IPS-18a (cell line): ENCODE results near the gene TDRD12.
"Not testable (repeated sequence)": the region's sequence is repeated elsewhere in the genome, so short reads cannot be mapped to it uniquely, and the experiment has no call there.

Experiments
- H3K27ac ChIP-seq: one replicate; pipeline ENCODE4 v1.5.1; 2013; ENCODE audit warnings: low read length
- H3K27me3 ChIP-seq: one replicate; pipeline ENCODE4 v1.6.1; 2013; ENCODE audit warnings: mild to moderate bottlenecking, low read length; ENCODE audit not compliant: control insufficient read depth, insufficient read depth
- H3K36me3 ChIP-seq: one replicate; pipeline ENCODE4 v1.6.1; 2013; ENCODE audit warnings: low read depth, low read length; ENCODE audit not compliant: control insufficient read depth
- H3K4me1 ChIP-seq: one replicate; pipeline ENCODE4 v1.6.1; 2013; ENCODE audit warnings: low read depth, low read length; ENCODE audit not compliant: control insufficient read depth
- H3K4me3 ChIP-seq: one replicate; pipeline ENCODE4 v1.5.1; 2013; ENCODE audit warnings: low read length
- H3K9ac ChIP-seq: one replicate; pipeline ENCODE4 v1.6.1; 2013; ENCODE audit warnings: mild to moderate bottlenecking, low read length, moderate library complexity
- H3K9me3 ChIP-seq: one replicate; pipeline ENCODE4 v1.6.1; 2013; ENCODE audit warnings: low read depth, low read length; ENCODE audit not compliant: control insufficient read depth

The TDRD12 gene

GRCh38 chr19:32695506-32695905 lies 24.1 kb upstream of the TDRD12 start:
- H3K27me3 ChIP-seq, result peaks cover 23% of the 10 kb centered on the region
- H3K4me3 ChIP-seq, H3K9ac ChIP-seq, H3K27ac ChIP-seq, H3K9me3 ChIP-seq, H3K4me1 ChIP-seq, H3K36me3 ChIP-seq: not testable (repeated sequence)

DNA sequence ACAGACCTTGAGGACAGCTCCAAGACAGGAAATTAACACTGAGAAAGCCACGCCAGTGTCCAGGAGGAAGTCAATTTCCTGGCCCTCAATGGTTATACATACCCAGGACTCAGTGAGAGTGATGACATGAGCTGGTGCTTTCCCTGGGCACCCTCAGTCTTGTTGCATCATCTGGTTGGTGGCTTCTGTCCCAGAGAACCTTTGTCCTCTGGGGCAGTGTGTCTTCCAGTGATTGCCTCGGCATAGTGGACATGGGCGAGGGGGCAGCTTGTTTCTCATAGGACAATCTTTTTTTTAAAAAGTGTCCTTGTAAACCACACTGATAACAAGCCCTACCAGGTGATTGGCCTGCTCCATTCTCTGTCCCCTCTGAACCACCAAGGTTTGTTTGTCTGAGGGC lies 22.8 kb upstream of the TDRD12 start:
- H3K36me3 ChIP-seq, H3K9ac ChIP-seq, H3K4me1 ChIP-seq, H3K27ac ChIP-seq, H3K9me3 ChIP-seq, H3K4me3 ChIP-seq: not testable (repeated sequence)
- H3K27me3 ChIP-seq, result peaks cover 12% of the 10 kb centered on the region

- H3K4me3 ChIP-seq, H3K9ac ChIP-seq, H3K4me1 ChIP-seq, H3K36me3 ChIP-seq, H3K9me3 ChIP-seq, H3K27ac ChIP-seq, H3K27me3 ChIP-seq: not testable (repeated sequence)
Measured at GRCh38 chr19:32700129-32700528, 19.4 kb upstream of the TDRD12 start.

GRCh38 chr19:32702010-32702409 lies 17.6 kb upstream of the TDRD12 start:
- H3K4me1 ChIP-seq, result peaks cover 7% of the 10 kb centered on the region
- H3K9me3 ChIP-seq, result peaks cover 3% of the 10 kb centered on the region
- no peak overlapping the region for H3K4me3 ChIP-seq
- H3K9ac ChIP-seq, result no peak overlapping the region
- no peaks in the 10 kb centered on the region for H3K27me3 ChIP-seq
- no peaks in the 10 kb centered on the region for H3K36me3 ChIP-seq
- H3K27ac ChIP-seq, result no peak overlapping the region

GRCh38 chr19:32704006-32704405 lies 15.6 kb upstream of the TDRD12 start:
- not testable (repeated sequence) for H3K27me3 ChIP-seq, H3K36me3 ChIP-seq, H3K4me3 ChIP-seq, H3K9ac ChIP-seq, H3K27ac ChIP-seq, H3K4me1 ChIP-seq, H3K9me3 ChIP-seq

GRCh38 chr19:32708457-32708856 lies 11.1 kb upstream of the TDRD12 start:
- Histone ChIP-seq H3K9ac (no peak overlapping the region), H3K27me3 (no peaks in the 10 kb centered on the region), H3K4me1 (no peaks in the 10 kb centered on the region), H3K36me3 (no peaks in the 10 kb centered on the region), H3K27ac (no peak overlapping the region), H3K9me3 (peaks cover 3% of the 10 kb centered on the region), H3K4me3 (no peak overlapping the region)

GRCh38 chr19:32709032-32709431 lies 10.5 kb upstream of the TDRD12 start:
- Histone ChIP-seq H3K4me3 (no peak overlapping the region), H3K9me3 (no peaks in the 10 kb centered on the region), H3K9ac (no peak overlapping the region), H3K36me3 (no peaks in the 10 kb centered on the region), H3K27me3 (no peaks in the 10 kb centered on the region), H3K27ac (no peak overlapping the region), H3K4me1 (no peaks in the 10 kb centered on the region)

- Histone ChIP-seq H3K4me1 (no peaks in the 10 kb centered on the region), H3K36me3 (no peaks in the 10 kb centered on the region), H3K9ac (no peak overlapping the region), H3K27ac (no peak overlapping the region), H3K27me3 (no peaks in the 10 kb centered on the region), H3K9me3 (no peaks in the 10 kb centered on the region), H3K4me3 (no peak overlapping the region)
Measured at GRCh38 chr19:32711747-32712146, 7.8 kb upstream of the TDRD12 start.

GRCh38 chr19:32716203-32716602 lies 3.4 kb upstream of the TDRD12 start:
- not testable (repeated sequence) for H3K27me3 ChIP-seq, H3K4me1 ChIP-seq, H3K36me3 ChIP-seq, H3K27ac ChIP-seq, H3K9me3 ChIP-seq, H3K4me3 ChIP-seq, H3K9ac ChIP-seq

DNA sequence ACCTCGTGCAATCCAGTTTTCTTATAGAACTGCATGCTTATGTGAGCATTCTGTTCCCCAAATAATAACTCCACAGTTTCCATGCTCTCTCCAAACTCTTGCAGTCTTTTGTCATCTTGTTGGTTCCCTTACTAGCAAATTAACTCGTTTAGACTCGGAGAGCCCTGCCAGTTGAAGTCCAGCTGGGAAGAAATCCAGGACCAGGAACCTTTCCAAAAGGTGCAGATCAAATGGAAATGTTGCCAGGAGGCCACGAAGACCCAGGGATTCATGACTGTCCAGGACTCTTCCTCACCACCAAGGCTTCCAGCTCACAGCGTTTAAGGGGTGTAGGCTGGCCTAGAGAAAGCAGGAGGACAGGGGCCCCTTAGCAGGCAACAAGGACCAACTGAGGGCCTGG lies 2.1 kb upstream of the TDRD12 start:
- Histone ChIP-seq H3K27ac (no peak overlapping the region), H3K9me3 (no peaks in the 10 kb centered on the region), H3K4me3 (no peak overlapping the region), H3K36me3 (no peaks in the 10 kb centered on the region), H3K27me3 (no peaks in the 10 kb centered on the region), H3K4me1 (peaks cover 5% of the 10 kb centered on the region), H3K9ac (no peak overlapping the region)

DNA sequence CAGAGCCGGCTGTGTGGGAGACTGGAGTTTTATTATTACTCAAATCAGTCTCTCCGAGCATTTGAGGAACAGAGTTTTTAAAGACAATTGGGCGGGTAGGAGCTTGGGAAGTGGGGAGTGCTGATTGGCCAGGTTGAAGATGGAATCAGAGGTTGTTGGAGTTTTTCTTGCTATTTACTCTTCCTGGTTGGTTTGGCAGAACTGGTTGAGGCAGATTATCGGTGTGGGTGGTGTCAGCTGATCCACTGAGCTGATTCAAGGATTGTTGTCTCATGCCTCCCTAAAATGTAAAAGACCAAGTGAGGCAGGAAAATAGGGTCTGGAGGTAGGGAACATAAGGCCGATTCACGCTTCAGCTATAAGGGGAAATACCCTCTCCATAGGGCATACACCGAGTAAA lies 1.3 kb upstream of the TDRD12 start:
- H3K4me3 ChIP-seq, result no peak overlapping the region
- H3K27ac ChIP-seq, result no peak overlapping the region
- H3K27me3 ChIP-seq, result no peaks in the 10 kb centered on the region
- no peak overlapping the region for H3K9ac ChIP-seq
- H3K36me3 ChIP-seq, result no peaks in the 10 kb centered on the region
- H3K9me3 ChIP-seq, result no peaks in the 10 kb centered on the region
- H3K4me1 ChIP-seq, result peaks cover 5% of the 10 kb centered on the region

DNA sequence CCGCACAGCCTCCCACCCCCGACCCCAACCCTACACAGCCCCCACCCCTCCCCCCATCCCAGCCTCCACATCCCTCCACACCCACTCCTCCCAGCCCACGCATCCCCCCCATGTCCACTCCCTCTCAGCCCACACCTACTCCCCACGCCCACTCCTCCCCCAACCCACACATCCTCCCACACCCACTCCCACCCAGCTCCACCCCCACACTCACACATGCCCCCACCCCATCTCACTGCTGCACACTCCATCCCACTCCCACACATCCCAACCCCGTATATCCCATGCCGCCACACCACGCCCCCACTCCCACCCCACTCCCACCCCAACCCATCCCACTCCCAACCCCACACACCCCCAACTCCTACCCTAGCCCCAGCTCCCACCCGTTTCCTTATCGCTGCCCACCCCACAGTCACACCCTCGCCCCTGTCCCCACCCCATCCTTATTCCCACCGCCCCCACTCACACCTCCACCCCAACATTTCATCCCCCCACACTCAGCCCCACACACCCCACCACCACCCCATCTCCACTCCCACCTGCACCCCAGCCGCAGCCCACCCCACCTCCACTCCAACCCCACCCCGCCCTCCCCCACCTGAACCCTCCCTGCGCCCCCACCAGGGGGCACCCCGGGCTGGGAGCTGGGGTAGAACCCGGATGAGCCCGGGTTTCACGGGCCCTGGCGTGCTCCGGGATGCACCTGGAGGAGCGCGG lies 809 bp downstream of the TDRD12 start:
- H3K27ac ChIP-seq, result no peak overlapping the region
- peaks cover 5% of the 10 kb centered on the region for H3K4me1 ChIP-seq
- H3K9me3 ChIP-seq, result no peaks in the 10 kb centered on the region
- no peak overlapping the region for H3K9ac ChIP-seq
- no peaks in the 10 kb centered on the region for H3K36me3 ChIP-seq
- H3K4me3 ChIP-seq, result no peak overlapping the region
- H3K27me3 ChIP-seq, result no peaks in the 10 kb centered on the region
